ENCODE results near the gene TET2.

- TF ChIP-seq CTCF (conservative IDR thresholded peaks at IDR 0.05; ENCODE audit: low read depth, low read length): no peak
- TF ChIP-seq EZH2 (IDR thresholded peaks at IDR 0.05; ENCODE audit: borderline replicate concordance, low read depth, low read length, poor library complexity, severe bottlenecking): no peak
These were observed 15.7 kb upstream of the TET2 start for GRCh38 chr4:105130945-105131344.

Measured in A673 (cell line).